GM23338 (cell line): ENCODE data around the gene ACSF2. TPM values are rescaled to one million over a fixed set of nuclear protein-coding genes. Genes with fewer than 3 reads are reported as not detected.

ENCODE experiments used
- ATAC-seq: fragments of 200-7000 bp; cut with Tn5 transposase; 3 replicates; pipeline ENCODE4 v1.9.1; 2020
- DNase-seq: peaks from one replicate; pipeline ENCODE4 v3.0.0-alpha.2; 2015; ENCODE audit warnings: low spot score
- H2AFZ ChIP-seq: fragments of 200-600 bp; sonication (generic); 2 replicates; pipeline ENCODE4 v1.8.0; 2016; ENCODE audit warnings: antibody characterized with exemption, mild to moderate bottlenecking, moderate library complexity
- H3F3A ChIP-seq: fragments of 200-600 bp; sonication (generic); replicated peaks from 2 replicates; pipeline ENCODE4 v1.8.0; 2017; ENCODE audit warnings: antibody characterized with exemption, mixed run types, low read depth
- H3K27ac ChIP-seq: fragments of 200-600 bp; sonication (generic); 2 replicates; pipeline ENCODE4 v1.6.1; 2016; ENCODE audit warnings: low read depth
- H3K27me3 ChIP-seq: fragments of 200-600 bp; sonication (generic); 2 replicates; pipeline ENCODE4 v1.8.0; 2016; ENCODE audit warnings: mild to moderate bottlenecking, mixed run types, moderate library complexity; ENCODE audit not compliant: insufficient read depth
- H3K36me3 ChIP-seq: fragments of 200-600 bp; sonication (generic); 2 replicates; pipeline ENCODE4 v1.8.0; 2016; ENCODE audit warnings: mild to moderate bottlenecking; ENCODE audit not compliant: insufficient read depth
- H3K4me1 ChIP-seq: fragments of 200-600 bp; sonication (generic); 2 replicates; pipeline ENCODE4 v1.8.0; 2016; ENCODE audit warnings: mild to moderate bottlenecking, moderate library complexity; ENCODE audit not compliant: insufficient read depth
- H3K4me2 ChIP-seq: fragments of 200-600 bp; sonication (generic); 2 replicates; pipeline ENCODE4 v1.7.1; 2017; ENCODE audit warnings: mixed run types
- H3K4me3 ChIP-seq: fragments of 200-600 bp; sonication (generic); 2 replicates; pipeline ENCODE4 v1.6.1; 2016; ENCODE audit warnings: mixed run types
- H3K79me2 ChIP-seq: fragments of 200-600 bp; sonication (generic); replicated peaks from 2 replicates; pipeline ENCODE4 v1.8.0; 2017; ENCODE audit warnings: mild to moderate bottlenecking; ENCODE audit not compliant: insufficient read depth
- H3K9me2 ChIP-seq: fragments of 200-600 bp; sonication (generic); 2 replicates; pipeline ENCODE4 v1.8.0; 2017; ENCODE audit not compliant: insufficient read depth
- H4K20me1 ChIP-seq: fragments of 200-600 bp; sonication (generic); replicated peaks from 2 replicates; pipeline ENCODE4 v1.8.0; 2017; ENCODE audit warnings: mild to moderate bottlenecking; ENCODE audit not compliant: insufficient read depth
- H3K27ac Mint-ChIP-seq: 2 replicates; pipeline ENCODE4 v1.8.0; 2020; ENCODE audit warnings: inconsistent platforms, mild to moderate bottlenecking, moderate library complexity, mixed read lengths
- H3K27me3 Mint-ChIP-seq: 3 replicates; pipeline ENCODE4 v1.8.0; 2022; ENCODE audit warnings: low read depth, mild to moderate bottlenecking, moderate library complexity, mixed read lengths, inconsistent platforms; ENCODE audit not compliant: insufficient read depth, poor library complexity
- H3K36me3 Mint-ChIP-seq: 3 replicates; pipeline ENCODE4 v1.8.0; 2021; ENCODE audit warnings: low read depth, mild to moderate bottlenecking, inconsistent platforms, moderate library complexity, mixed read lengths
- H3K4me1 Mint-ChIP-seq: 3 replicates; pipeline ENCODE4 v1.8.0; 2020; ENCODE audit warnings: mild to moderate bottlenecking, inconsistent platforms, mixed read lengths
- H3K4me3 Mint-ChIP-seq: 3 replicates; pipeline ENCODE4 v1.8.0; 2021; ENCODE audit warnings: moderate library complexity, mild to moderate bottlenecking, inconsistent platforms, mixed read lengths
- H3K9me3 Mint-ChIP-seq: 3 replicates; pipeline ENCODE4 v1.8.0; 2020; ENCODE audit warnings: moderate library complexity, mild to moderate bottlenecking, inconsistent platforms, mixed read lengths
- CREB1 ChIP-seq: fragments of 250-450 bp; sonication (Bioruptor Pico); IDR thresholded peaks from 2 replicates; pipeline ENCODE4 v1.5.0; 2020; ENCODE audit warnings: low read depth, mild to moderate bottlenecking, moderate library complexity
- POLR2AphosphoS5 ChIP-seq: IDR thresholded peaks from 2 replicates; pipeline ENCODE4 v1.6.1; 2016; ENCODE audit warnings: antibody characterized with exemption, low read depth
- polyA plus RNA-seq: library from polyadenylated mRNA; unstranded; fragments of >200 nt; fragmentation: Nextera tagmentation; extraction: Ambion mirVana; gene quantifications from 2 replicates; pipeline ENCODE4 v1.2.1, GENCODE V29; 2016
- total RNA-seq: library from RNA; depleted of rRNA; stranded (reverse); fragments of >200 nt; shearing (Covaris generic); gene quantifications from 2 replicates; pipeline ENCODE4 v1.2.3, GENCODE V29; 2014
- TF ChIP-seq, protein P1 (sequence below), 2 experiments: fragments of 200-600 bp in 1 of 2; sonication (generic) in 1 of 2; conservative IDR thresholded peaks; 2 replicates each; pipeline versions ENCODE4 v1.5.1 to v1.6.1; 2016 to 2017; ENCODE audit warnings: antibody characterized with exemption in 2 of 2, low read depth in 2 of 2, mild to moderate bottlenecking in 2 of 2, moderate library complexity in 1 of 2
- TF ChIP-seq, protein P2 (sequence below): fragments of 250-450 bp; sonication (Bioruptor Pico); IDR thresholded peaks from 2 replicates; pipeline ENCODE4 v1.5.0; 2020; ENCODE audit warnings: mild to moderate bottlenecking, moderate library complexity

ACSF2 gene
- total and polyA plus RNA-seq, 2 experiments from 2014 or later, result 6.9 to 12.4 TPM

DNA sequence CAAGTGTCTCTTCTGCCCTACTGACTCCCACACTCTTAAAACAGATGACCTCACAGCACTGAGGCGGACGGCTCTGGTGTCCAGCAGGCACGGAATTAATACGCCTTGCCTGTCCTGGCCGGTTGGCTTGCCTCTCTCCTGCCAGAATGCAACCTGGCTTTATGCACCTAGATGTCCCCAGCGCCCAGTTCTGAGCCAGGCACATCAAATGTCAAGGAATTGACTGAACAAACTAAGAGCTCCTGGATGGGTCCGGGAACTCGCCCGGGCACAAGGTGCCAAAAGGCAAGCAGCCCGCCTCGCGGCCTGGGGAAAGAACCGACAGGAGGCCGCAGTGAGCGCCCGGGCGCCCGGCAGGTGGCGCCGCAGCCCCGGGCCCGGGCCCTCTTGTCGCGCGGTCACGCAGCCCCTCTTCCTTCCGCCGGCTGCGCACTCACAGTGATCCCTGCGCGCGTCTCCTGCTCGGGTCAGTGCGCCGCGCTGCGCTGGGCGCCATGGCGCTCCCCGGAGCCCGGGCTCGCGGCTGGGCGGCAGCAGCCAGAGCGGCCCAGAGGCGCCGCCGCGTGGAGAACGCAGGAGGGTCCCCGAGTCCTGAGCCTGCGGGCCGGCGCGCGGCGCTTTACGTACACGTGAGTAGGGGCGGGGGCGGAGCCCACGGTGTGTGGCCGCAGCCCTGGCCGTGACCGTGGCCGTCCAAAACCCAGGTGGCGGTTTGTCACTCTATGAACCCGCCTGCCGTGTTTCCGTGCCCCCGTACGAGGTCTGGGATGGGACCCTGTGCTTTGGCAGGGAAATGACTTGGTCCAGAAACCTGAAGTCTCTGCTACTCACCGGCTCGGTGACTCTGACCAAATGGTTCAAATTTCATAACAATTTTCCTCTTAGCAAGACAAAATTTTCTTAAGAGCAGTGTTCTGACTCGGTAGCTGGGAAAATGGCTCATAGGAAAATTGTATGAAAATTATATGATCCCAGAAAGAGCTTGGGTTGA lies 52.7 kb downstream of the ACSF2 start, which contains the start of gene RSAD1:
TSS of gene RSAD1 (plus strand) at position 470 of the 991 bp plus-strand sequence. CDS start at position 495, 25 bp downstream.
- ATAC-seq (peak; percentile 85), DNase-seq (peak; percentile 92)
- Mint-ChIP-seq H3K27ac (peak within 1 kb of the TSS; percentile 88), H3K4me3 (peak within 1 kb of the TSS; percentile 88), H3K27me3 (peaks cover 8% of the 10 kb centered on the region), H3K36me3 (peaks cover 14% of the 10 kb centered on the region; the same call in 2 of the 3 replicates), H3K9me3 (no peaks in the 10 kb centered on the region; the same call in 2 of the 3 replicates), H3K4me1 (peaks cover 16% of the 10 kb centered on the region)
- peaks cover 6% of the 10 kb centered on the region; the same call in 1 of the 2 replicates for H3K4me1 ChIP-seq
- peak within 1 kb of the TSS; percentile 100 for H2AFZ ChIP-seq
- H3K27me3 ChIP-seq, result peaks cover 11% of the 10 kb centered on the region; the same call in 1 of the 2 replicates
- H3K9me2 ChIP-seq, result no peaks in the 10 kb centered on the region
- peak within 1 kb of the TSS; percentile 93 for H3K4me3 ChIP-seq
- peak; percentile 72; the same call in 1 of the 2 replicates for TF ChIP-seq CREB1 (CRISPR knock-in tag)
- TF ChIP-seq, protein P1, sequence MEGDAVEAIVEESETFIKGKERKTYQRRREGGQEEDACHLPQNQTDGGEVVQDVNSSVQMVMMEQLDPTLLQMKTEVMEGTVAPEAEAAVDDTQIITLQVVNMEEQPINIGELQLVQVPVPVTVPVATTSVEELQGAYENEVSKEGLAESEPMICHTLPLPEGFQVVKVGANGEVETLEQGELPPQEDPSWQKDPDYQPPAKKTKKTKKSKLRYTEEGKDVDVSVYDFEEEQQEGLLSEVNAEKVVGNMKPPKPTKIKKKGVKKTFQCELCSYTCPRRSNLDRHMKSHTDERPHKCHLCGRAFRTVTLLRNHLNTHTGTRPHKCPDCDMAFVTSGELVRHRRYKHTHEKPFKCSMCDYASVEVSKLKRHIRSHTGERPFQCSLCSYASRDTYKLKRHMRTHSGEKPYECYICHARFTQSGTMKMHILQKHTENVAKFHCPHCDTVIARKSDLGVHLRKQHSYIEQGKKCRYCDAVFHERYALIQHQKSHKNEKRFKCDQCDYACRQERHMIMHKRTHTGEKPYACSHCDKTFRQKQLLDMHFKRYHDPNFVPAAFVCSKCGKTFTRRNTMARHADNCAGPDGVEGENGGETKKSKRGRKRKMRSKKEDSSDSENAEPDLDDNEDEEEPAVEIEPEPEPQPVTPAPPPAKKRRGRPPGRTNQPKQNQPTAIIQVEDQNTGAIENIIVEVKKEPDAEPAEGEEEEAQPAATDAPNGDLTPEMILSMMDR (conservative IDR thresholded peaks at IDR 0.05; ENCODE audit: low read depth in 2 of 2), result peak; percentile 61 to 65
- TF ChIP-seq, protein P2, sequence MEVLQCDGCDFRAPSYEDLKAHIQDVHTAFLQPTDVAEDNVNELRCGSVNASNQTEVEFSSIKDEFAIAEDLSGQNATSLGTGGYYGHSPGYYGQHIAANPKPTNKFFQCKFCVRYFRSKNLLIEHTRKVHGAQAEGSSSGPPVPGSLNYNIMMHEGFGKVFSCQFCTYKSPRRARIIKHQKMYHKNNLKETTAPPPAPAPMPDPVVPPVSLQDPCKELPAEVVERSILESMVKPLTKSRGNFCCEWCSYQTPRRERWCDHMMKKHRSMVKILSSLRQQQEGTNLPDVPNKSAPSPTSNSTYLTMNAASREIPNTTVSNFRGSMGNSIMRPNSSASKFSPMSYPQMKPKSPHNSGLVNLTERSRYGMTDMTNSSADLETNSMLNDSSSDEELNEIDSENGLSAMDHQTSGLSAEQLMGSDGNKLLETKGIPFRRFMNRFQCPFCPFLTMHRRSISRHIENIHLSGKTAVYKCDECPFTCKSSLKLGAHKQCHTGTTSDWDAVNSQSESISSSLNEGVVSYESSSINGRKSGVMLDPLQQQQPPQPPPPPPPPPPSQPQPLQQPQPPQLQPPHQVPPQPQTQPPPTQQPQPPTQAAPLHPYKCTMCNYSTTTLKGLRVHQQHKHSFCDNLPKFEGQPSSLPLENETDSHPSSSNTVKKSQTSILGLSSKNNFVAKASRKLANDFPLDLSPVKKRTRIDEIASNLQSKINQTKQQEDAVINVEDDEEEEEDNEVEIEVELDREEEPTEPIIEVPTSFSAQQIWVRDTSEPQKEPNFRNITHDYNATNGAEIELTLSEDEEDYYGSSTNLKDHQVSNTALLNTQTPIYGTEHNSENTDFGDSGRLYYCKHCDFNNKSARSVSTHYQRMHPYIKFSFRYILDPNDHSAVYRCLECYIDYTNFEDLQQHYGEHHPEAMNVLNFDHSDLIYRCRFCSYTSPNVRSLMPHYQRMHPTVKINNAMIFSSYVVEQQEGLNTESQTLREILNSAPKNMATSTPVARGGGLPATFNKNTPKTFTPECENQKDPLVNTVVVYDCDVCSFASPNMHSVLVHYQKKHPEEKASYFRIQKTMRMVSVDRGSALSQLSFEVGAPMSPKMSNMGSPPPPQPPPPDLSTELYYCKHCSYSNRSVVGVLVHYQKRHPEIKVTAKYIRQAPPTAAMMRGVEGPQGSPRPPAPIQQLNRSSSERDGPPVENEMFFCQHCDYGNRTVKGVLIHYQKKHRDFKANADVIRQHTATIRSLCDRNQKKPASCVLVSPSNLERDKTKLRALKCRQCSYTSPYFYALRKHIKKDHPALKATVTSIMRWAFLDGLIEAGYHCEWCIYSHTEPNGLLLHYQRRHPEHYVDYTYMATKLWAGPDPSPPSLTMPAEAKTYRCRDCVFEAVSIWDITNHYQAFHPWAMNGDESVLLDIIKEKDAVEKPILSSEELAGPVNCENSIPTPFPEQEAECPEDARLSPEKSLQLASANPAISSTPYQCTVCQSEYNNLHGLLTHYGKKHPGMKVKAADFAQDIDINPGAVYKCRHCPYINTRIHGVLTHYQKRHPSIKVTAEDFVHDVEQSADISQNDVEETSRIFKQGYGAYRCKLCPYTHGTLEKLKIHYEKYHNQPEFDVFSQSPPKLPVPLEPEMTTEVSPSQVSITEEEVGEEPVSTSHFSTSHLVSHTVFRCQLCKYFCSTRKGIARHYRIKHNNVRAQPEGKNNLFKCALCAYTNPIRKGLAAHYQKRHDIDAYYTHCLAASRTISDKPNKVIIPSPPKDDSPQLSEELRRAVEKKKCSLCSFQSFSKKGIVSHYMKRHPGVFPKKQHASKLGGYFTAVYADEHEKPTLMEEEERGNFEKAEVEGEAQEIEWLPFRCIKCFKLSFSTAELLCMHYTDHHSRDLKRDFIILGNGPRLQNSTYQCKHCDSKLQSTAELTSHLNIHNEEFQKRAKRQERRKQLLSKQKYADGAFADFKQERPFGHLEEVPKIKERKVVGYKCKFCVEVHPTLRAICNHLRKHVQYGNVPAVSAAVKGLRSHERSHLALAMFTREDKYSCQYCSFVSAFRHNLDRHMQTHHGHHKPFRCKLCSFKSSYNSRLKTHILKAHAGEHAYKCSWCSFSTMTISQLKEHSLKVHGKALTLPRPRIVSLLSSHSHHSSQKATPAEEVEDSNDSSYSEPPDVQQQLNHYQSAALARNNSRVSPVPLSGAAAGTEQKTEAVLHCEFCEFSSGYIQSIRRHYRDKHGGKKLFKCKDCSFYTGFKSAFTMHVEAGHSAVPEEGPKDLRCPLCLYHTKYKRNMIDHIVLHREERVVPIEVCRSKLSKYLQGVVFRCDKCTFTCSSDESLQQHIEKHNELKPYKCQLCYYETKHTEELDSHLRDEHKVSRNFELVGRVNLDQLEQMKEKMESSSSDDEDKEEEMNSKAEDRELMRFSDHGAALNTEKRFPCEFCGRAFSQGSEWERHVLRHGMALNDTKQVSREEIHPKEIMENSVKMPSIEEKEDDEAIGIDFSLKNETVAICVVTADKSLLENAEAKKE (CRISPR knock-in tag), result no peak
- peak; percentile 72 for TF ChIP-seq POLR2AphosphoS5
- no peaks in the 10 kb centered on the region for H4K20me1 ChIP-seq
- H3F3A ChIP-seq, result 0 out of 2 replicates have a peak, but pooled peaks cover 16% of the 10 kb centered on the region
- no peaks in the 10 kb centered on the region for H3K79me2 ChIP-seq
- H3K36me3 ChIP-seq, result no peaks in the 10 kb centered on the region
- peak within 1 kb of the TSS; percentile 100 for H3K4me2 ChIP-seq
- peak within 1 kb of the TSS; percentile 39; the same call in 1 of the 2 replicates for H3K27ac ChIP-seq
